IMR-90 (cell line): ENCODE data around the gene IL37. TPM values are rescaled to one million over a fixed set of nuclear protein-coding genes. Genes with fewer than 3 reads are reported as not detected.

Experiments
- ATAC-seq: fragments of 200-7000 bp; cut with Tn5 transposase; 2 replicates; pipeline ENCODE4 v1.9.1; 2020; ENCODE audit warnings: low read depth, mild to moderate bottlenecking, moderate library complexity
- BruUV-seq: library from RNA; stranded (reverse); fragments of 400-500 nt; replicated peaks from 2 replicates; lab custom pipeline; 2021; lab: Mats Ljungman, UMichigan
- CTCF ChIA-PET: fragments of 300-600 bp; formaldehyde crosslinking; extraction: SDS; loops from one replicate; lab custom pipeline; 2021; ENCODE audit warnings: antibody characterized with exemption; lab: Yijun Ruan, JAX
- POLR2A ChIA-PET: fragments of 300-600 bp; sonication (Branson Sonifier 250); formaldehyde crosslinking; loops from one replicate; lab custom pipeline; 2022; ENCODE audit warnings: antibody characterized with exemption; ENCODE audit not compliant: unreplicated experiment; lab: Charles Lee
- DNase-seq: peaks from one replicate; pipeline ENCODE4 v3.0.0; 2013
- H2AFZ ChIP-seq: replicated peaks from 2 replicates; pipeline ENCODE3; 2013; ENCODE audit warnings: low read length, mild to moderate bottlenecking; ENCODE audit not compliant: poor library complexity
- H2AK5ac ChIP-seq: 2 replicates; pipeline ENCODE4 v1.6.1; 2013; ENCODE audit warnings: low read depth, low read length, inconsistent platforms
- H2AK9ac ChIP-seq: replicated peaks from 2 replicates; pipeline ENCODE3; 2013; ENCODE audit warnings: mild to moderate bottlenecking, low read depth, low read length, moderate library complexity; ENCODE audit not compliant: poor library complexity
- H2BK120ac ChIP-seq: 2 replicates; pipeline ENCODE4 v1.6.1; 2013; ENCODE audit warnings: low read depth, low read length, inconsistent platforms
- H2BK15ac ChIP-seq: 3 replicates; pipeline ENCODE4 v1.6.1; 2013; ENCODE audit warnings: low read depth, low read length, inconsistent platforms
- H2BK20ac ChIP-seq: 2 replicates; pipeline ENCODE4 v1.6.1; 2013; ENCODE audit warnings: low read depth, mild to moderate bottlenecking, inconsistent platforms, low read length, moderate library complexity
- H2BK5ac ChIP-seq: 2 replicates; pipeline ENCODE4 v1.6.1; 2013; ENCODE audit warnings: mild to moderate bottlenecking, low read depth, low read length, inconsistent platforms; ENCODE audit not compliant: poor library complexity, severe bottlenecking
- H3K14ac ChIP-seq: replicated peaks from 2 replicates; pipeline ENCODE4 v1.6.1; 2013; ENCODE audit warnings: low read depth, low read length, inconsistent platforms
- H3K18ac ChIP-seq: 2 replicates; pipeline ENCODE4 v1.6.1; 2013; ENCODE audit warnings: low read depth, low read length, control low read depth
- H3K23ac ChIP-seq: 2 replicates; pipeline ENCODE4 v1.6.1; 2013; ENCODE audit warnings: low read depth, low read length, inconsistent platforms
- H3K27ac ChIP-seq: 2 replicates; pipeline ENCODE4 v1.5.1; 2013; ENCODE audit warnings: mild to moderate bottlenecking, control low read depth, low read length; ENCODE audit not compliant: insufficient read depth
- H3K27me3 ChIP-seq: 2 replicates; pipeline ENCODE4 v1.6.1; 2013; ENCODE audit warnings: low read length; ENCODE audit not compliant: control insufficient read depth, insufficient read depth
- H3K36me3 ChIP-seq: 2 replicates; pipeline ENCODE4 v1.6.1; 2013; ENCODE audit warnings: low read length, mixed read lengths; ENCODE audit not compliant: control insufficient read depth, insufficient read depth
- H3K4ac ChIP-seq: 2 replicates; pipeline ENCODE4 v1.6.1; 2013; ENCODE audit warnings: low read depth, low read length, inconsistent platforms
- H3K4me1 ChIP-seq: 2 replicates; pipeline ENCODE4 v1.6.1; 2013; ENCODE audit warnings: low read length, mixed read lengths; ENCODE audit not compliant: control insufficient read depth, insufficient read depth
- H3K4me2 ChIP-seq: 2 replicates; pipeline ENCODE4 v1.6.1; 2013; ENCODE audit warnings: low read depth, mild to moderate bottlenecking, control low read depth, low read length, moderate library complexity
- H3K4me3 ChIP-seq: 2 replicates; pipeline ENCODE4 v1.5.1; 2013; ENCODE audit warnings: low read depth, mild to moderate bottlenecking, control low read depth, low read length, moderate library complexity; ENCODE audit not compliant: insufficient read depth
- H3K56ac ChIP-seq: 2 replicates; pipeline ENCODE4 v1.6.1; 2013; ENCODE audit warnings: low read length, inconsistent platforms; ENCODE audit not compliant: insufficient read depth; ENCODE audit errors: extremely low read depth
- H3K79me1 ChIP-seq, 2 experiments: 2 replicates each; pipeline ENCODE4 v1.6.1; 2013; ENCODE audit warnings: low read length in 2 of 2, inconsistent platforms in 1 of 2, low read depth in 1 of 2
- H3K9ac ChIP-seq: 2 replicates; pipeline ENCODE4 v1.6.1; 2013; ENCODE audit warnings: low read depth, low read length, control low read depth
- H3K9me1 ChIP-seq: 2 replicates; pipeline ENCODE4 v1.6.1; 2013; ENCODE audit warnings: low read length, inconsistent platforms; ENCODE audit not compliant: insufficient read depth
- H3K9me3 ChIP-seq: 2 replicates; pipeline ENCODE4 v1.6.1; 2013; ENCODE audit warnings: low read length; ENCODE audit not compliant: control insufficient read depth, insufficient read depth
- H4K20me1 ChIP-seq: 2 replicates; pipeline ENCODE4 v1.6.1; 2013; ENCODE audit warnings: low read length, inconsistent platforms; ENCODE audit not compliant: insufficient read depth
- H4K5ac ChIP-seq: 2 replicates; pipeline ENCODE4 v1.6.1; 2013; ENCODE audit warnings: mild to moderate bottlenecking, low read depth, low read length, control low read depth
- H4K8ac ChIP-seq, 2 experiments: 2 replicates each; pipeline ENCODE4 v1.6.1; 2013; ENCODE audit warnings: low read depth in 2 of 2, low read length in 2 of 2, control low read depth in 1 of 2, inconsistent platforms in 1 of 2
- H4K91ac ChIP-seq: 2 replicates; pipeline ENCODE4 v1.6.1; 2013; ENCODE audit warnings: low read depth, low read length, inconsistent platforms; ENCODE audit not compliant: insufficient read depth
- BHLHE40 ChIP-seq: fragments of 150-350 bp; IDR thresholded peaks from 2 replicates; pipeline ENCODE4 v1.6.1; 2016; ENCODE audit warnings: mild to moderate bottlenecking, low read depth, low read length
- CHD1 ChIP-seq: IDR thresholded peaks from 2 replicates; pipeline ENCODE4 v1.6.1; 2012; ENCODE audit warnings: low read depth, low read length, improper control_type of control experiment
- FOS ChIP-seq: fragments of 150-350 bp; IDR thresholded peaks from 2 replicates; pipeline ENCODE4 v1.6.1; 2016; ENCODE audit warnings: low read depth, low read length
- MAFK ChIP-seq: IDR thresholded peaks from 2 replicates; pipeline ENCODE4 v1.6.1; 2012; ENCODE audit warnings: low read depth, low read length, improper control_type of control experiment
- MAZ ChIP-seq: IDR thresholded peaks from 2 replicates; pipeline ENCODE4 v1.6.1; 2012; ENCODE audit warnings: low read depth, mild to moderate bottlenecking, low read length, improper control_type of control experiment, moderate library complexity, borderline replicate concordance
- MXI1 ChIP-seq: IDR thresholded peaks from 2 replicates; pipeline ENCODE4 v1.6.1; 2012; ENCODE audit warnings: low read depth, mild to moderate bottlenecking, low read length, moderate library complexity, borderline replicate concordance
- NFE2L2 ChIP-seq: fragments of 150-350 bp; IDR thresholded peaks from 2 replicates; pipeline ENCODE4 v1.6.1; 2016; ENCODE audit warnings: low read depth, mild to moderate bottlenecking, low read length
- POLR2A ChIP-seq: IDR thresholded peaks from 2 replicates; pipeline ENCODE4 v1.6.1; 2012; ENCODE audit warnings: mild to moderate bottlenecking, low read depth, low read length
- RFX5 ChIP-seq: IDR thresholded peaks from 2 replicates; pipeline ENCODE4 v1.8.0; 2012; ENCODE audit warnings: low read depth, mild to moderate bottlenecking, low read length, moderate library complexity
- USF2 ChIP-seq: fragments of 150-350 bp; IDR thresholded peaks from 2 replicates; pipeline ENCODE4 v1.6.1; 2017; ENCODE audit warnings: mild to moderate bottlenecking, antibody characterized with exemption, low read length, low read depth
- WGBS, 2 experiments: methylation state at CpG; one replicate each; pipeline versions ENCODE4 v1.1.5 to v1.1.7; 2013; ENCODE audit warnings: missing lambda C conversion rate in 2 of 2; ENCODE audit not compliant: insufficient read length in 1 of 2; ENCODE audit errors: extremely low coverage in 2 of 2; 5-methylcytosine and 5-hydroxymethylcytosine counted together
- dilution Hi-C: fragments of 300-500 bp; cut with HindIII; formaldehyde crosslinking; loops from one replicate; pipeline ENCODE4 v1.14.3; 2018; ENCODE audit warnings: low sequenced_read_pairs; ENCODE audit not compliant: unreplicated experiment
- in situ Hi-C: fragments of 300-500 bp; cut with MboI; formaldehyde crosslinking; loops from 3 replicates; pipeline ENCODE4 v1.14.3; 2019; ENCODE audit warnings: low sequenced_read_pairs, inconsistent platforms, mixed read lengths
- intact Hi-C: fragments of 100-400 bp; cut with micrococcal nuclease; formaldehyde crosslinking; loops from 2 replicates; pipeline ENCODE4 v1.10.0; 2022
- polyA plus RNA-seq, 3 experiments: library from polyadenylated mRNA; depleted of rRNA; stranded (reverse); fragments of >200 nt; gene quantifications; 2 replicates each; pipeline ENCODE4 v1.2.3, GENCODE V29; 2012; ENCODE audit warnings: low replicate concordance in 1 of 3
- total RNA-seq: library from RNA; depleted of rRNA; stranded (reverse); fragments of >200 nt; gene quantifications from 2 replicates; pipeline ENCODE4 v1.2.3, GENCODE V29; 2012

Gene IL37
- total and polyA plus RNA-seq, 2 of the 4 experiments (the other 2 are of a cell fraction), result 0.15 TPM; not detected in 1

DNA sequence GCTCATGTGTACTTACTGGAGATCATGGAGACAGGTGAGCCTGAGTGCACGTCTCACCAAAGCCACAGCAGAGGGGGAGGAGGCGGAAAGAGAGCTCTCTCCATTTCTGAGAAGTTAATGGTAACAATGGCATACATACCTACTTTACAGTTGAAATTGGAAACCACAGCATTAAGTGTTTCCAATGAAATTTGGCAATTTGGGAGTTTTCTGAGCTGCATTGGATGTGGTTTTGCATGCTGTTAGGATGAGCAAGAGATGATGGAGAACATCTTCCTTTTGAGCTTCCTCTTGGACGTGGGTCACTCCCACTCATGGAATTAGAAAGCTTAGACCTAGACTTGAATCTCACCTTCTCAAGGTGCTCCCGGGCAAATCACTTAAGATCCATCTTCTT is 25.5 kb upstream of the IL37 start (continued):
- TF ChIP-seq MAZ, result no peak
- no peak for TF ChIP-seq POLR2A
- TF ChIP-seq MXI1, result no peak
- TF ChIP-seq NFE2L2, result no peak
- no peak for TF ChIP-seq FOS
- no peak for TF ChIP-seq MAFK

DNA sequence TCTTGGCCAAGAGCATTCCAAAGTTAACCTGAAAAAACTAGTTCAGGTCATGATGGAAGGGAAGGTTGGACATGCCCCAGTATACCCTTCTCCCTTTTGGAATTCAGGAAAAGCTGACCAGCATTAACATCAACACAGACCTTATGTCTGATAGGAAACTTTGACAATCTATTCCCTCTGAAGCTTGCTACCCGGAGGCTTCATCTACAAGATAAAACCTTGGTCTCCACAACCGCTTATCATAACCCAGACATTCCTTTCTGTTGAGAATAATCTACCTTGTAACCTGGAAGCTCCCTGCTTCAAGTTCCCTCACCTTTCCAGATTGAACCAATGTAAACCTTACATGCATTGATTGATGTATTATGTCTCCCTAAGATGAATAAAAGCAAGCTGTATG is 24.7 kb upstream of the IL37 start:
- Histone ChIP-seq H3K18ac (no peak overlapping the region), H2BK5ac (no peak overlapping the region), H2BK15ac (no peak overlapping the region), H3K23ac (no peak overlapping the region), H3K27me3 (no peaks in the 10 kb centered on the region; the same call in 1 of the 2 replicates), H2AK9ac (no peak overlapping the region), H2AFZ (no peak overlapping the region), H3K27ac (no peak overlapping the region), H3K4me2 (no peak overlapping the region), H3K9me1 (peaks cover 9% of the 10 kb centered on the region), H2BK20ac (peak overlapping the region; percentile 9; the same call in 1 of the 2 replicates), H2BK120ac (peak overlapping the region; percentile 31; the same call in 1 of the 2 replicates), H3K56ac (no peak overlapping the region), H3K9me3 (no peaks in the 10 kb centered on the region), H2AK5ac (no peak overlapping the region), H3K4ac (no peak overlapping the region), H4K8ac (no peak overlapping the region), H4K20me1 (no peaks in the 10 kb centered on the region), H3K9ac (no peak overlapping the region), H3K79me1 (peaks cover 0 to 3% of the 10 kb centered on the region in 2 experiments; a peak in 2 of 4 replicates), H4K5ac (no peak overlapping the region), H3K4me1 (peaks cover 2% of the 10 kb centered on the region; the same call in 1 of the 2 replicates), H3K36me3 (no peaks in the 10 kb centered on the region), H3K14ac (no peak overlapping the region), H4K91ac (no peak overlapping the region), H3K4me3 (no peak overlapping the region)
- ChIA-PET POLR2A (interaction anchor here (0.5 kb wide), 1 partner anchor 55 kb away, joined by 5 read pairs; no protein-coding TSS in a partner anchor), CTCF (interaction anchor here (1.2 to 2.7 kb wide), 4 partner anchors 55 to 143 kb away, joined by 3 to 12 read pairs (median 6); no protein-coding TSS in a partner anchor)
- no TSS peak for BruUV-seq
- in situ Hi-C loops, result no loop called here
- ATAC-seq, result no peak
- dilution Hi-C loops, result no loop called here
- intact Hi-C loops, result no loop called here
- no CpG with 5 or more reads among the region's 2 CpGs for WGBS, 2 experiments
- TF ChIP-seq MAZ (no peak), FOS (no peak), MAFK (no peak), BHLHE40 (no peak), POLR2A (no peak), RFX5 (no peak), USF2 (no peak), CHD1 (no peak), MXI1 (no peak)
- DNase-seq, result no peak
